ENCODE measurements around the gene SRSF1. TPM values are rescaled to one million over a fixed set of nuclear protein-coding genes. Genes with fewer than 3 reads are reported as not detected.
A peak's percentile ranks its signal among the peaks of the same experiment; 100 is the strongest.

Gene SRSF1
- total RNA-seq, 2 experiments from 2014 or later, result 531 to 582 TPM

- peak; percentile 99 for TF ChIP-seq CTCF (conservative IDR thresholded peaks at IDR 0.05; ENCODE audit: low read length)
- TF ChIP-seq EZH2phosphoT487 (IDR thresholded peaks at IDR 0.05; ENCODE audit: borderline replicate concordance, low read depth, low read length), result no peak
- POLR2A ChIA-PET, result interaction anchor here (0.6 to 3.7 kb wide), 3 partner anchors 14 to 141 kb away, joined by 3 to 10 read pairs (median 5); no protein-coding TSS in a partner anchor
- H3K79me2 ChIP-seq (ENCODE audit: insufficient read depth, low read depth, low read length), result peaks cover 60% of the 10 kb centered on the region
- H3K9me2 ChIP-seq (ENCODE audit: insufficient read depth, low read length), result no peaks in the 10 kb centered on the region
- peaks cover 63% of the 10 kb centered on the region for H3K4me1 ChIP-seq (ENCODE audit: insufficient read depth, low read length, poor library complexity, severe bottlenecking)
- peak; percentile 80 for DNase-seq (ENCODE audit: low spot score)
- peaks cover 77% of the 10 kb centered on the region for H4K20me1 ChIP-seq (ENCODE audit: insufficient read depth, low read length)
- peak overlapping the region; percentile 41 for H3K27ac ChIP-seq (ENCODE audit: low read depth, low read length, poor library complexity, severe bottlenecking)
- H3K36me3 ChIP-seq (ENCODE audit: insufficient read depth, low read length), result peaks cover 82% of the 10 kb centered on the region
- H3K9me3 ChIP-seq (ENCODE audit: low read length), result no peaks in the 10 kb centered on the region
- CTCF ChIA-PET (ENCODE audit: unreplicated experiment), result interaction anchor here (0.7 to 1.5 kb wide), 4 partner anchors 11 to 141 kb away, joined by 3 to 6 read pairs (median 4); no protein-coding TSS in a partner anchor
- H3K4me3 ChIP-seq (ENCODE audit: low read depth, low read length, poor library complexity, severe bottlenecking), result no peak overlapping the region
- intact Hi-C loops (cut with micrococcal nuclease; ENCODE audit: unreplicated experiment), result loop anchor here (10.0 kb wide), 1 partner anchor 445 kb away; no protein-coding TSS in a partner anchor
- peak overlapping the region; percentile 83; the same call in 1 of the 2 replicates for H3K4me2 ChIP-seq (ENCODE audit: low read length)
- no peak overlapping the region for H2AFZ ChIP-seq (ENCODE audit: low read length)
- BruUV-seq (replicated peaks), result no TSS peak
These were observed 7.5 kb downstream of the SRSF1 start for GRCh38 chr17:57999496-58000017.

GRCh38 chr17:57999010-57999495 lies 8.0 kb downstream of the SRSF1 start:
- H3K36me3 ChIP-seq (ENCODE audit: insufficient read depth, low read length), result peaks cover 77% of the 10 kb centered on the region
- ChIA-PET POLR2A (interaction anchor here (0.6 to 3.7 kb wide), 3 partner anchors 13 to 138 kb away, joined by 3 to 10 read pairs (median 5); no protein-coding TSS in a partner anchor), CTCF (ENCODE audit: unreplicated experiment) (interaction anchor here (0.7 to 1.5 kb wide), 4 partner anchors 10 to 140 kb away, joined by 3 to 6 read pairs (median 4); no protein-coding TSS in a partner anchor)
- no peak overlapping the region for H3K4me3 ChIP-seq (ENCODE audit: low read depth, low read length, poor library complexity, severe bottlenecking)
- peaks cover 63% of the 10 kb centered on the region for H3K4me1 ChIP-seq (ENCODE audit: insufficient read depth, low read length, poor library complexity, severe bottlenecking)
- TF ChIP-seq EZH2phosphoT487 (IDR thresholded peaks at IDR 0.05; ENCODE audit: borderline replicate concordance, low read depth, low read length), result no peak
- TF ChIP-seq CTCF (conservative IDR thresholded peaks at IDR 0.05; ENCODE audit: low read length), result no peak
- no peaks in the 10 kb centered on the region for H3K9me2 ChIP-seq (ENCODE audit: insufficient read depth, low read length)
- H3K9me3 ChIP-seq (ENCODE audit: low read length), result no peaks in the 10 kb centered on the region
- no peak overlapping the region for H2AFZ ChIP-seq (ENCODE audit: low read length)
- H3K4me2 ChIP-seq (ENCODE audit: low read length), result peak overlapping the region; percentile 5; the same call in 1 of the 2 replicates
- BruUV-seq (replicated peaks), result no TSS peak
- DNase-seq (ENCODE audit: low spot score), result no peak
- peaks cover 55% of the 10 kb centered on the region for H3K79me2 ChIP-seq (ENCODE audit: insufficient read depth, low read depth, low read length)
- no peak overlapping the region for H3K27ac ChIP-seq (ENCODE audit: low read depth, low read length, poor library complexity, severe bottlenecking)
- H4K20me1 ChIP-seq (ENCODE audit: insufficient read depth, low read length), result peaks cover 72% of the 10 kb centered on the region
- intact Hi-C loops (cut with micrococcal nuclease; ENCODE audit: unreplicated experiment), result no loop called here
